Measurements from ENCODE around the gene AMBP.
A peak's percentile ranks its signal among the peaks of the same experiment; 100 is the strongest.
"Not testable (repeated sequence)": the region's sequence is repeated elsewhere in the genome, so short reads cannot be mapped to it uniquely, and the experiment has no call there.

The AMBP gene

GRCh38 chr9:114091711-114092110 lies 13.6 kb upstream of the AMBP start:
- DNase-seq (ENCODE audit: low read depth) = no peak

GRCh38 chr9:114090798-114091197 lies 12.7 kb upstream of the AMBP start:
- DNase-seq (ENCODE audit: low read depth) = no peak

GRCh38 chr9:114089206-114089840 lies 11.2 kb upstream of the AMBP start:
- no peak for DNase-seq (ENCODE audit: low read depth)

- no peak for DNase-seq (ENCODE audit: low read depth)
Measured at GRCh38 chr9:114088571-114089170, 10.6 kb upstream of the AMBP start.

DNA sequence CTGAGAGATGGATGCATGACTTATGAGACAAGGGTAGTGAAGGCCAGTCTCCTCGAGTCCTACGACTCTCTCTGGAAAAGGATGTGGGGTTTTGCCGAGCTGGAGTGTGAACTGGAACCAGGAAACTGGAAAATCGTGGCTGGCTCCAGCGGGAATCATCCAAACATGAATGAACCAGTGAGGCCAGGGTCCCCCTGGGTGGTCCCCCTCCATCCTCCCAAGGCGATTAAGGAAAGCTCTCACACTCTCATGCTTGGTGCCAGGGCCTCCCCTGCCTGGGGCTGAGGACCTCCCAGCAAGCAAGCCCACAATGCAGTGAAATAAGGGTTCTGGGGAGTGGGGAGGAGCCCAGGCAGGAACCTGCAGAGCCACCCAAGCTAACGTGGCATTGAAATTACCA lies 9.6 kb upstream of the AMBP start:
- no peak for DNase-seq (ENCODE audit: low read depth)

- DNase-seq (ENCODE audit: low read depth) = no peak
Measured at GRCh38 chr9:114086607-114087006, 8.5 kb upstream of the AMBP start.

DNA sequence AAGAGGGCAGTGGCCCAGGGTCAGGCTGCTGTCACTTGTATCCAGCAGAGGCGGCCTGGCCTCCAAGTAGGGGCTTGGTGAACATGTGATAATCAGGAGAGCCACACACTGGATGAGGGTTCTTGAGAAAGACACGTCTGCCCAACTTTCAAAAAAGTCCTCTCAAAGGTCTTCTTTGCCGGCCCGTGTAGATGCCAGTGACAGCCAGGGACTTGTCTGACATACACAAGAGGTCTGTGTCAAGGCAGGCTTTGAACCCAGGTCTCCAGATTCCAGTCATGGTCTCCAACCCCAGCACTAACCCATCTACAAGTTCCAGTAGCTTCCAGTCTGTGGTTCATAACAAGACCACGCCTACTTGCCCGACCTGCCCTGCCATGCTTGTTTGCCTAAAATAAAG lies 7.9 kb upstream of the AMBP start:
- DNase-seq (ENCODE audit: low read depth) = no peak

GRCh38 chr9:114085387-114085789 lies 7.3 kb upstream of the AMBP start:
- no peak for DNase-seq (ENCODE audit: low read depth)

DNA sequence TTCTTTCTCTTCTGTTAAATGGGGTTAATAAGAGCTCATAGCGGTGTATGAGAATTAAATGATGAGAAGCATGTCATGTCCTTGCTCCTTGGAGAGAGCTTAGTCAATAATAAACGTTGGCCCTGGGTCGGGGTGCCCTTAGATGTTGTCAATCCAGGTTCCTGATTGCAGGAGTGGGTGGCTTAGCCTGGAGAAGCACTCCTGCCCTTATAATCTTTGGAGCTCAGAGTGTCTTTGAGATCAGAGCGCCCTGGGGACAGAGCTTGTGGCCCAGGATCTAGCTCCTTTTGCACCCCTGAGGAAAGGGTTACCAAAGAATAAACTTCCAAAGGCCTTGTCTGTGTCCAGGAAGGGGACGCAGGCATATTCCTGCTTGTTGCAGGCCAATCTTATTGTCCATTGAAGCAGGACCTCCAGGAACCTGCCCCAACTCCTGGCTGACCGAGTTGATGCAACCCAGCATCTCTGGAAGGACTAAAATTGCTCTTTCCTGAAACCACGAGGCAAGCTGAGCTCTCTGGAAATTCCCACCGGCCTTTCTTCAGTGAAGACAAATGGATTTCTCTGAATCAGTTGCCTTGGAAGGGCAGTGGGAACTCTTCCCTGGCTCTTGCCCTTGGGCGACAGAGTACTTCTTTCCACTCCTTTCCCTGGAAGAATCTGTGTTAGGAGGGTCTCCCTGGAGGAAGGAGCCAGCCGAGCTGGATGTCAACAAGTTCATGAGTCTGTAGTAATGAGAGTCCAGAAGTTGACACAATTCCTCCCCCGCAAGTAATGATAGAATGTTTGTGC lies 6.4 kb upstream of the AMBP start:
- DNase-seq (ENCODE audit: low read depth) = no peak

DNA sequence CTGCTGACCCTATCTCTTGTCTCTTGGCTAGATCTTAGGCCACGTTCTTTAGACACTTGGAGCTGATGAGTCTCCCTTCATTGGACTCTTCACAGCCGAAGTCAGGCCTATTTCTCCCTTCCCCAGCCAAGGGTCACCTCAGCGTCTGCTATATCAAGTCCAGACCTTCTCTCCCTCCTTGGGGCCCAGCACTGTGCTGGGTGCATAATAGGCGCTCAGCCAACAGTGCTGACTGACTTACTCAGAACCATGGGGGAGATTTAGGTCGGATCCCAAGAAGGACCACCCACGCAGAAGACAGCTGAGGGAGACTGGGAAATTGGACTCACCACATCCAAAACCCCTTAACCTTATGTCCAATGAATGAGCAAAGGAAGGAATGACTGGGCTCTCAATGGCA lies 5.6 kb upstream of the AMBP start:
- no peak for DNase-seq (ENCODE audit: low read depth)

DNA sequence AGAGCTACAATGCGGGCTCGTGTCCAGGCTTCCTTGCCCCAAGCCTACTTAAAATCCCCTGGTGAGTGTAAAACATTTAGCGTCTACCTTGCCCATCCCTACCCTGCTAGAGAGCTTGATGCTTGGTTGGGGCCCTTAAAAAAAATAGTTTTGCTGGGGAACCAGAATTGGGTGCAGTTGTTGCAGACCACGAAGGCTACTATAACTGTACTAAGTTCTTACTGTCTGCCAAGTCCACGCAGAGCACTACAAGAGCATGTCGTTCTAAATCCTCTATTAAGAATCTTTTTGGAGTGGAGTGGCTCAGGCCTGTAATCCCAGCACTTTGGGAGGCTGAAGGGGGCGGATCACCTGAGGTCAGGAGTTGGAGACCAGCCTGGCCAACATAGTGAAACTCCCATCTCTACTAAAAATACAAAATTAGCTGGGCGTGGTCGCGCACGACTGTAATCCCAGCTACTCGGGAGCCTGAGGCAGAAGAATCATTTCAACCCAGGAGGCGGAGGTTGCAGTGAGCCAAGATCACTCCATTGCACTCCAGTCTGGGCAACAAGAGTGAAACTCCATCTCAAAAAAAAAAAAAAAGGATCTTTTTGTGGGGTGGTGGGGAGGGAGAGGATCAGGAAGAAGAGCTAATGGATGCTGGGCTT lies 4.8 kb upstream of the AMBP start:
- not testable (repeated sequence) for DNase-seq (ENCODE audit: low read depth)

DNA sequence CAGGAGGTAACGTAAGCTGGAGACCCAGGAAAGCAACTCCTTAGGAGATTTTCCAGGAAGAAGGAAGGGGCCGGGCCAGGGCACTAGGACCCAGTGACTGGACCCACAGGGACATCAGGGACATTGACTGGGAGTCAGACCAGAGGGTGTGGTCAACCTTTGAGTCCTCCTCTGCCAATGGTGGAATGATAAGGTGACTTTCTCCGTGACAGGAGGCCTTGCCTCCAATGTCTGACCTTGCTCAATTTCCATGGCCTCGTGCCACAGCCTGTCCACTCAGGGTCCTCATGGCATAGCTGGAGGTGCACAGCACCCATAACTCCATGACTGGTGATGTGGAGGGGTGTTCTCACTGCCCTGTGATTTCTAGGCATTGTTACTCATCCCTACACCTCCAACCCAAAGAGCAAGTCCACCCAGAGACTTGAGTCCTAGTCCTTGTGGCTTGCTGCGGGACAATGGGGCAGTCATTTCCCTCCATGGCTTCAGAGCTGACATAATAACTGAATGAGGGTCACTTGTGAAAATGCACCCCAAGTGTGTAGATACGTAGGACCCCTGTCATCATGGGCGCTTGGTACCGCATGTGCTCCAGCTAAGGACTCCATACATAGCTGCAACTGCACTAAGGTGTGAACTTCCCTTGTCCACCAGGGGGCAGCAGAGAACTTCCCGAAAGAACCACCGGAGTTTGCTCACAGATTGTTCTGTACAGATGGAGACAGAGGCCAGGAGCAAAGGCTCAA lies 4.1 kb upstream of the AMBP start:
- DNase-seq (ENCODE audit: low read depth) = peak; percentile 60

GRCh38 chr9:114081441-114082016 lies 3.4 kb upstream of the AMBP start:
- DNase-seq (ENCODE audit: low read depth) = no peak

DNA sequence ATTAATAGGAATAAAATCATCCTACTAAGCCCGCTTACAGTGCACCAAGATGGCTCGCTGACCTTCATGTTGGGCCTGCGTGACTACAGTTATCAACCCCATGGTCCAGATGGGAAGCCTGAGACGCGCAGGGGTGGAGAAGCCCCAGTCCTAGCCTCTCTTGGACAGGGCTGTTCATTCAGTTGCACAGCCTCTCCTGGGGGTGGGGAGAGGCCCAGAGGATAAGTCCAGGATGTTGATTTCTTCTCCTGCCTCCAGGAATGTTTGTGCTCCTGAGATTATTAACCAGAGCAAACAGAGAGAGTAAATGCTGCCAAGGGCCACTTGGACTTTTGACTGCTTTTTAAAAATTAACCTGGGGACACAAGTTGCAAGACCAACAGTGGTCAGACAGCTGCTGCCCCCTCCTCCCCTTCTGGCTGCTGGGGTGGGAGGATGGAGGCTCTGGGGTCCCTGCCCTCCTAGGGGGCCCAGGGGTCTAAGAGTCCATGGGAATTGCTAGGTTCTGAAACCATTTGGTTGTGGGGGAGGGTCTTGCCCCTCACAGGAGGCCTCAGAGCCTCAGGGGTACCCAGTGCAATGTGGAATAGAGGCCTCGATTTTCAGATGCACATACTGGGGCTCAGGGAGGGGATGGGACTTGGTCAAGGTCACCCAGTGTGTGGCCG lies 2.8 kb upstream of the AMBP start:
- DNase-seq (ENCODE audit: low read depth) = no peak

- no peak for DNase-seq (ENCODE audit: low read depth)
Measured at GRCh38 chr9:114080195-114080772, 2.2 kb upstream of the AMBP start.

GRCh38 chr9:114078781-114079156 lies 669 bp upstream of the AMBP start:
- no peak for DNase-seq (ENCODE audit: low read depth)

DNA sequence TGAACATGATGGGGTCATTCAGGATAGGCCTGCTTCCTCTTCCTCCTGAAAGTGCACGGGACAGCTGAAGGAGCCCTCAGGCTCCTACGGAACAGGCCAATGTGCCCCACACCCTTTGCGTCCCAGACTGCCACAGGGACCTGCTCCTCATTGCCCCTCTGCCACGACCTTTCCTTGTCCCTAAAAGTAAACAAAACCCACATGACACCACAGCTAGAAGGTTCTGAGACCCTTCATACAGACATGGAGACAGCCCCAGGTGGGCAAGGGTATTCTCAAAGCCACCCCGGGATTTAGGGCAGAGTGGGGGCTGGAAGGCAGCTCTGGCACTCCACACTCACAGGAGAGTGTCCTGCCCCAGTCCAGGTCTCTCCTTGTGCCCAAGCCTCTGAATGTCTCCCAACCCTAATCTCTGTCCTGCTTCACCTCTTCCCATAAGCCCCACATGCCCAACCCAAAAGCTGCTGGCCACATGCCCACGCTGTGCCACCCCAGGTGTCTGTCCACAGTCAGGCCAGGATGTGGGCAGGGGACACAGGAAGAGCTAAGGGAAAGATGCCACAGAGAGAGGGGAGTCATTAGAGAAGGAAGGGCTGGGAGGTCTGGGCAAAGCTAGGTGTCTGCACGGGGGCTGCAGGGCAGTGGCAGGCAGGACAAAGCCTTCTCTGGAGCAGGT lies 800 bp downstream of the AMBP start:
- DNase-seq (ENCODE audit: low read depth) = no peak

DNA sequence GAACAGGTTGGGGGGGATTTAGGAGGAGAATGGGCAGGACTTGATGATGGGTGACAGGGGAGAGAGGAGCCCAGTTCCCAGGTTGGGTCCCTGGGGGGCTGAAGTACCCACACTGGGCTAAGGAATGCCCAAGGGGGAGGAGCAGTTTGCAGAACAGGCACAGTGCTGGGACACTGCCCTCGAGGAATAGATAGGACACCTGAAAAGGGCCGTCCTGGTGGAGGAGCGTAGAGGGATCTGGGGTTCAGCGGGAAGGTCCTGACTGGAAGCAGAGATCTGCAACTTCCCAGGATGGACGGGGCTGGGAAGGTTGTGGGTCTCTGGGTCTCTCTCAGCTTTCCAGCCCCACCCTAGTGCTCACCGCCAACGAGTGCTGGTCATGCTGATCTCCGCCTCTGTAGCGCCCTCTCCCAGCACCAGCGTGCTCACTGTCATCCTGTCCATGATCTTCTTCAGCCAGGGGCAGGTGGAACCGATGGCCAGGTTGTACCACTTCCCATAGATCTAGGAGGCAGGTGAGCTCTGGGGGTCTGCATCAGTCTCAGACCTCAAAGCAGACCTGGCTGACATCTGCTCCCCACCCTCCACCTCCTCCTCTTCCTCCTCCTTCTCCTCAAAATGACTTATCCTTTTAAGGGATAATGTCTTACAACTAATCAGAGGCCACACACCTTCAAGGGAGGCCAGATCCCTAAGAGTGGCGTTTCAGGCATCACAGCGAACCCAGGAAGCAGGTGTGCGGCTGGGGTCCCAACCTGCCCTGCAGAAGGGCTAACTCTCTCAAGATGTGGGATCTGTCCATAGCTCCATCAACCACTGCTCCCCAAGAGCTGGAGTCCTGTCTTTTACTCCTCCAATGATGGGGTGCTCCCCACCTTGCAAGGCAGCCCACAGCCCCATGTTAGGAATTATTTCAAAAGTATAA lies 1.6 kb downstream of the AMBP start:
- DNase-seq (ENCODE audit: low read depth) = no peak

DNA sequence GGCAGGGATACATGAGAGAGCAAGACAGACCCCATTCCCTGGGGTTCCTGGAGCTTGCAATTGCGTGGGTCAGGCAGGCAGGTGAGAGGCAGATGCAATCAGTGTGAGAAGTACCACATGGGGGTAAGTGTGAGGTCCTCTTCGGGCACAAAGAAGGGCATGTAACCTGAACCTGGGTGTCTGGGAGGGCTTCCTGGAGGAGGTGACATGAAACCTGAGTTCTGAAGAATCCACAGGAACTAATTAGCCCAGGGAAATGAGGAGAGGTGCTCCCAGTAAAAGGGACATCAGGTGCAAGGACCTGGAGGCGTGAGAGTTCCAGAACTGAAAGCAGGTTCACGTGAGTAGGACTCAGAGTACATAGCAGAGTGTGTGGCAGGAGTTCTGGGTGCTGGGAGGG lies 2.5 kb downstream of the AMBP start:
- DNase-seq (ENCODE audit: low read depth) = no peak

All from stimulated activated CD8-positive, alpha-beta memory T cell treated with anti-CD3 and anti-CD28 coated beads, Interleukin-15, amount 100 ng/mL, for 24 hours (primary cell).